Right lung (tissue), 5 donors: ENCODE results near the gene HSPA13. TPM values are rescaled to one million over a fixed set of nuclear protein-coding genes. Genes with fewer than 3 reads are reported as not detected.

Experiments used
- DNase-seq, 2 donors: peaks; one replicate each; pipeline ENCODE4 v3.0.0-alpha.2; 2013
- polyA plus RNA-seq, 5 donors: library from polyadenylated mRNA; unstranded; fragments of 120-200 nt; gene quantifications; one replicate each; pipeline versions ENCODE4 v1.2.1 to v1.2.3, GENCODE V29; 2013; ENCODE audit warnings: inconsistent platforms in 1 of 5, low replicate concordance in 1 of 5; ENCODE audit not compliant: insufficient read length in 5 of 5, insufficient read depth in 1 of 5

HSPA13 gene
- polyA plus RNA-seq, 5 donors: 33.0 to 50.5 (median 39.8) TPM

DNA sequence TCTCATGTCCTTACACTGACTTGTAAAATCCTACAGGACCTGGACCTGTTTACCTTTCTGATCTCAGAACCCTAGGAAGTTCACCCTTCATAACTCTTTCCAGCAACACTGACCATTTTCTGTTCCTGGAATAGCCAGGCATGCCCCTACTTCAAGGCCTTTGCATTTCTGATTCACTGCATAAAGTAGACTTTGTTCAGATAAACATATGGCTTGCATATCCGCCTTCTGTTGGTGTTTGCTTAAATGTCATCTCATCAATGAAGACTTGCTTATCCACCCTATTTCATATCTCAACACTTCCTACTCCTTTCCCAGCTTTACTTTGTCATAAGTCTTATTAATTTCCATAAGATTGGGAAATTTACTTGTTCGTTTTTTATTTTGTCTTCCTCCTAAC is 57.4 kb downstream of the HSPA13 start:
- DNase-seq: no peak

Other genes starting within 250 kb of the HSPA13 start
- gene LIPI, start 172.2 kb downstream of the HSPA13 start, polyA plus RNA-seq: 1 to 10 TPM in 2 of 5 donors, under 1 TPM in 3; 0.28 to 1.0 (median 0.63) TPM
- 1 to 10 TPM; 3.7 to 6.3 (median 5.0) TPM for gene RBM11, start 167.0 kb downstream of the HSPA13 start, polyA plus RNA-seq
- gene SAMSN1, start 163.2 kb upstream of the HSPA13 start, polyA plus RNA-seq: 1 to 10 TPM; 1.4 to 2.6 (median 1.9) TPM